Measurements from ENCODE around the gene MTHFD1L.
"Not testable (repeated sequence)": the region's sequence is repeated elsewhere in the genome, so short reads cannot be mapped to it uniquely, and the experiment has no call there.

The MTHFD1L gene

DNA sequence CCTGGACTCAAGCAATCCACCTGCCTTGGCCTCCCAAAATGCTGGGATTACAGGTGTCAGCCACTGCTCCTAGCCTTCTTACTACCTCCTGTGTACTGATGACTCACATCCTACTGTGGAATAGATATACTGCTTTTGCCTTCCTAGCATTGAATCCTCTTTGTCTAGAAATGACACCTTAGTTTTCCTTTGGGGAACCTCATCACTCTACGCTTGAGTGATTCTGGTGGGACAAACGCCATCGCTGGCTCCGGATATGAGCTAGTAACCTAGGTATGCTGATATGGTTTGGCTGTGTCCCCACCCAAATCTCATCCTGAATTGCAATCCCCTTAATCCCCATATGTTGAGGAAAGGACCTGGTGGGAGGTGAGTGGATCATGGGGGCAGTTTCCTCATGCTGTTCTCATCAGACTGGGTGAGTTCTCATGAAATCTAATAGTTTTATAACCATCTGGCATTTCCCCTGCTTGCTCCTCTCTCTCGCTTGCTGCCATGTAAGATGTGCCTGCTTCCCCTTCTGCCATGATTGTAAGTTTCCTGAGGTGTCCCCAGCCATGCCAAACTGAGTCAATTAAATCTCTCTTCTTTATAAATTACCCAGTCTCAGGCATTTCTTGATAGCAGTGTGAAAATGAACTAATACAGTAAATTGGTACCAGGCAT, 261.8 kb downstream of the MTHFD1L start:
- H3K4me1 ChIP-seq (ENCODE audit: control insufficient read depth, insufficient read depth, low read length) = peaks cover 16% of the 10 kb centered on the region
- H3K27ac ChIP-seq (ENCODE audit: low read depth, low read length); H3K4me3 ChIP-seq (ENCODE audit: low read depth, low read length); H3K27me3 ChIP-seq (ENCODE audit: control insufficient read depth, insufficient read depth, low read length); H3K9ac ChIP-seq (ENCODE audit: low read depth, low read length); H3K36me3 ChIP-seq (ENCODE audit: control insufficient read depth, insufficient read depth, low read length); H3K9me3 ChIP-seq (ENCODE audit: control insufficient read depth, insufficient read depth, low read length): not testable (repeated sequence)

DNA sequence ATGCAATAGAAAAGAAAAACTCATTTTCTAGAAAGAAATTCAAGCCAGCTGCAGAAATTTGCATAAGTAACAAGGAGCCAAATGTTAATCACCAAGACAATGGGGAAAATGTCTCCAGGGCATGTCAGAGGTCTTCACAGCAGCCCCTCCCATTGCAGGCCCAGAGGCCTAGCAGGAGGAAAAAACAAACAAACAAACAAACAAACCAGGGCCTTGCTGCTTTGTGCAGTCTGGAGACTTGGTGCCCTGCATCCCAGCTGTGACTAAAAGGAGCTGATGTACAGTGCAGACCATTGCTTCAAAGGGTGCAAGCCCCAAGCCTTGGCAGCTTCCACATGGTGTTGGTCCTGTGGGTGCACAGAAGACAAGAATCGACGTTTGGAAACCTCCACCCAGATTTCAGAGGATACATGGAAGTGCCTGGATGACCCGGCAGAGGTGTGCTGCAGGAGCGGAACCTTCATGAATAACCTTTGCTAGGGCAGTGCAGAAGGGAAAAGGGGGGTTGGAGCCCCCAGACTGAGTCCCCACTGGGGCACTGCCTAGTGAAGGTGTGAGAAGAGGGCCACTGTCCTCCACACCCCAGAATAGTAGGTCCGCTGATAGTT, 263.4 kb downstream of the MTHFD1L start:
- H3K9ac ChIP-seq (ENCODE audit: low read depth, low read length) = no peak overlapping the region

DNA sequence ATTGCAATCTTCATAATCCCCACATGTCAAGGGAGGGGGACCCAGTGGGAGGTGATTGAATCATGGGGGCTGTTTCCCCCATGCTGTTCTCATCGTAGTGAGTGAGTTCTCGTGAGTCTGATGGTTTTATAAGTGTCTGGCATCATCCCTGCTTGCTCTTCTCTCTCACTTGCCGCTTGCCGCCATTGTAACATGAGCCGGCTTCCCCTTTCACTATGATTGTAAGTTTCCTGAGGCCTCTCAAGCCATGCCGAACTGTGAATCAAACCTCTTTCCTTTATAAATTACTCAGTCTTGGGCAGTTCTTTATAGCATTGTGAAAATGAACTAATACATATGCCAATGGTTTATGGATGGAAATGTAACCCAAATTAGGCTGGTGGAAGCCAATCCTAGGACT, 264.8 kb downstream of the MTHFD1L start:
- Histone ChIP-seq H3K4me1 (ENCODE audit: control insufficient read depth, insufficient read depth, low read length) (peaks cover 16% of the 10 kb centered on the region), H3K27ac (ENCODE audit: low read depth, low read length) (no peak overlapping the region), H3K36me3 (ENCODE audit: control insufficient read depth, insufficient read depth, low read length) (no peaks in the 10 kb centered on the region)

More for the DNA sequence above, 263.4 kb downstream of the MTHFD1L start:
- Histone ChIP-seq H3K9me3 (ENCODE audit: control insufficient read depth, insufficient read depth, low read length) (no peaks in the 10 kb centered on the region), H3K4me3 (ENCODE audit: low read depth, low read length) (no peak overlapping the region), H3K27me3 (ENCODE audit: control insufficient read depth, insufficient read depth, low read length) (no peaks in the 10 kb centered on the region), H3K4me1 (ENCODE audit: control insufficient read depth, insufficient read depth, low read length) (peaks cover 16% of the 10 kb centered on the region), H3K27ac (ENCODE audit: low read depth, low read length) (peak overlapping the region; percentile 35), H3K36me3 (ENCODE audit: control insufficient read depth, insufficient read depth, low read length) (no peaks in the 10 kb centered on the region)

DNA sequence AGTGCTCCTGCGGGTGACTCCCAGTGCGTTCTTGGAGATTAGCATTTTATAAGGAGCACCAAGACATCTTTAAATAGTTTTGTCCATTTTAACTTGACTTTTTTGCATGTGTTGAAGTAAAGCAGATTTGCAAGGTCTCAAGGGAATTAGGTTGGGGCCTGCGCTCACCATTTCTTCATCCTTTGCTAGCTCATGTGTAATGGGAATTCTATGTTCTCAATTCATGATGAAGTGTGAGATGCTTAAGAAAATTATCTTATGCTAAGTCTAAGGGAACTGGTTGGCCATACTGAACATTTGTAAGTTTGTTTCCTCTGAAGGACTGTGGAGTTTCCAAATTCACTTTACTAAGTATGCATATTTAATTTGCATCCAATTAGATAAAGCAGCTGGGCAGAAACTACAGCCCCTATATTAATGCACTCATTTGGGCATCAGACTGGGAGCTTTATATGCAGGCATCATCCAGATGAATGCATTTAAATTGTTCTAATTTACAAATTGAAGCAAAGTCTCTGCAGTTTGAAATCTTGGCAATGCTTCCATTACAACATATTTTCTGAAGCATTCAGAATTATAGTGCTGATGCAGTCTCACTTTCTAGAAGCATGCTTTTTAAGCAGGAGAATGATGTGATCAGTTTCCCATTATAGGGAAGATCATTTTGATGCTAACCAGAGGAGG, 266.0 kb downstream of the MTHFD1L start:
- Histone ChIP-seq H3K9me3 (ENCODE audit: control insufficient read depth, insufficient read depth, low read length) (no peaks in the 10 kb centered on the region), H3K27me3 (ENCODE audit: control insufficient read depth, insufficient read depth, low read length) (no peaks in the 10 kb centered on the region), H3K4me1 (ENCODE audit: control insufficient read depth, insufficient read depth, low read length) (peaks cover 18% of the 10 kb centered on the region), H3K36me3 (ENCODE audit: control insufficient read depth, insufficient read depth, low read length) (no peaks in the 10 kb centered on the region), H3K9ac (ENCODE audit: low read depth, low read length) (no peak overlapping the region), H3K27ac (ENCODE audit: low read depth, low read length) (no peak overlapping the region), H3K4me3 (ENCODE audit: low read depth, low read length) (no peak overlapping the region)

More for the DNA sequence above, 264.8 kb downstream of the MTHFD1L start:
- no peak overlapping the region for H3K9ac ChIP-seq (ENCODE audit: low read depth, low read length)
- H3K27me3 ChIP-seq (ENCODE audit: control insufficient read depth, insufficient read depth, low read length) = no peaks in the 10 kb centered on the region
- H3K4me3 ChIP-seq (ENCODE audit: low read depth, low read length) = no peak overlapping the region
- no peaks in the 10 kb centered on the region for H3K9me3 ChIP-seq (ENCODE audit: control insufficient read depth, insufficient read depth, low read length)

DNA sequence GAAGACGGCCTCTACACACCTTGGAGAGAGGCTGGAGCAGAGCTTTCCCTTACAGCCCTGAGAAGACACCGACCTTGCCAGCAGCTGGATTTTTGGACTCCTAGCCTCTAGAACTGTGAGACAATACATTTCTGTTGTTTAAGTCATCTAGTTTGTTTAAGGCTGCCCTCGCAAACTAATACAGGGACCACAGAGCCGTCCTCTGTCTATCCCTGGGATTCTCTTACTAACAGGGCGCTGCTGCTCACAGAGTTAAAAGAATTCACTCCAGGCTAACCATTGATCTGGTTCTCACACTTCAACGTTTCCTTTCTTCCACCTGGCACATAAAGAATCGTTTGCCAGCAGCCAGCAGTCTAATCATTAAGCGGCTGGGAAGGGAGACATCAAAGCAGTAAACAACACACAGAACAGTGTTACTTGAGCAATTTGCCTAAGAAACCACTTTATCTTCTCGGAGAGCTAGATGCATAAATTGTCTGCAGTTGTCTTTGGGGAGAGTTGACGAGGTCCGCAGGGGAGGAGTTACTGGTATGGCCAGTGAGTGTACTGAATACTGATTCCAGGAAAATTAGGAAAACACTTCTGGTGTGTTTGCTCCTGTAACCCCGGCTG, 270.7 kb downstream of the MTHFD1L start:
- Histone ChIP-seq H3K4me3 (ENCODE audit: low read depth, low read length) (no peak overlapping the region), H3K27ac (ENCODE audit: low read depth, low read length) (no peak overlapping the region)

DNA sequence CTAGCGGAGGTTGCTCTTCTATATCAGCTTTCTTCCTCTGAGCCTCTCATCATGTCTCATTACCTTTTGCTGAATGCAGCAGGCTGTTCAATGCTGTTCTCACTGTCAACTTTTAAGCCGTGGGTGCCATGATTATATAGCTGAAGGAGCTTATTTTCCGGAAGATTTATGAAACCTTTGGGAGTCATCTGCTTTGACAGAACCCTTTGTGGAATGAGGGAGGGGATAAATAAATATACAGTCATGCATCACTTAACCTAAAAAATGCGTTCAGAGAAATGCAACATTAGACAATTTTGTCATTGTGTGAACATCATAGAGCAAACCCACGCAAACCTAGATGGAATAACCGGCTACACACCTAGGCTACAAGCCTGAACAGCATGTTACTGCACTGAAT, 272.0 kb downstream of the MTHFD1L start:
- no peaks in the 10 kb centered on the region for H3K27me3 ChIP-seq (ENCODE audit: control insufficient read depth, insufficient read depth, low read length)
- no peaks in the 10 kb centered on the region for H3K9me3 ChIP-seq (ENCODE audit: control insufficient read depth, insufficient read depth, low read length)
- H3K4me1 ChIP-seq (ENCODE audit: control insufficient read depth, insufficient read depth, low read length) = peaks cover 3% of the 10 kb centered on the region; the same call in 1 of the 2 replicates
- H3K27ac ChIP-seq (ENCODE audit: low read depth, low read length) = no peak overlapping the region
- no peak overlapping the region for H3K9ac ChIP-seq (ENCODE audit: low read depth, low read length)
- no peak overlapping the region for H3K4me3 ChIP-seq (ENCODE audit: low read depth, low read length)
- no peaks in the 10 kb centered on the region for H3K36me3 ChIP-seq (ENCODE audit: control insufficient read depth, insufficient read depth, low read length)

More for the DNA sequence above, 270.7 kb downstream of the MTHFD1L start:
- Histone ChIP-seq H3K9ac (ENCODE audit: low read depth, low read length) (no peak overlapping the region), H3K9me3 (ENCODE audit: control insufficient read depth, insufficient read depth, low read length) (no peaks in the 10 kb centered on the region), H3K4me1 (ENCODE audit: control insufficient read depth, insufficient read depth, low read length) (peaks cover 3% of the 10 kb centered on the region; the same call in 1 of the 2 replicates), H3K36me3 (ENCODE audit: control insufficient read depth, insufficient read depth, low read length) (no peaks in the 10 kb centered on the region), H3K27me3 (ENCODE audit: control insufficient read depth, insufficient read depth, low read length) (no peaks in the 10 kb centered on the region)

DNA sequence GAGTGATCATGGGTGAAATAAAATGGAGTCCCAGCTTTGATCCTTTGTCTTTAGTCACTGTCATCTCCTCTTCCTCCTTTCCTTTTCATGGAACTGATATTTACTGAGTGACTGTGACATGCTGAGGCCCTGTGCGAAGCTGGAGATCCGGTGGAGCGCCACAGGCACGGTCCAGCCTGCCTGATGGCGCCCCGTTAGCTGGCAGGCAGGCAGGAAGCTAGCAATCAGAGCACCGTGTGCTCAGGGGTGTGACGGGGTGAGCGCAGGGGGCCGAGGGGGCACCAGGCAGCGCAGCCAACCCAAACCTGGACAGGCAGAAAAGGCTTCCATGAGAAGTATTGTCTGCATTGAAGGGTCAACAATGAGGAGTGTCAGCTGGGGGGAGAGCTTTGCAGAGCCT, 274.0 kb downstream of the MTHFD1L start:
- Histone ChIP-seq H3K4me3 (ENCODE audit: low read depth, low read length) (no peak overlapping the region), H3K27me3 (ENCODE audit: control insufficient read depth, insufficient read depth, low read length) (no peaks in the 10 kb centered on the region), H3K27ac (ENCODE audit: low read depth, low read length) (no peak overlapping the region), H3K4me1 (ENCODE audit: control insufficient read depth, insufficient read depth, low read length) (peaks cover 3% of the 10 kb centered on the region; the same call in 1 of the 2 replicates), H3K36me3 (ENCODE audit: control insufficient read depth, insufficient read depth, low read length) (no peaks in the 10 kb centered on the region), H3K9ac (ENCODE audit: low read depth, low read length) (no peak overlapping the region), H3K9me3 (ENCODE audit: control insufficient read depth, insufficient read depth, low read length) (no peaks in the 10 kb centered on the region)

DNA sequence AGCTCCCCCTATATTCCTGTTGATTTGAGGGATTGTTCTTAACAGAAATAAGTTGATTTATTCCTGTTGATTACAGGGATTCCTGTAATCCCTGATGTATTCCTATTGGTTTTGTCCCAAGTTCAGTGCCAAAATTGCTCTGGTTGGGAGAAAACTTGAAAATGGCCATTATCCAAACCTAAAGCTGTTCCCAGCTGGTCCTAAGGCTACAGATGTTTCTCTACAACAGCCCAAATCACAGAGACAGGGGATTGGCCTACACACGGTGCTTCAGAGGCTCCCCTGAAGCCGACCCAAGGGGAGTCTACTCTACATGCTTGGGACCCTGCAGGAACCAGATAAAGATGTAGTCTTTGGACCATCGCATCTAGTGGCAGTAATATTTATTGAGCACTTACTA, 275.3 kb downstream of the MTHFD1L start:
- no peaks in the 10 kb centered on the region for H3K36me3 ChIP-seq (ENCODE audit: control insufficient read depth, insufficient read depth, low read length)
- no peak overlapping the region for H3K9ac ChIP-seq (ENCODE audit: low read depth, low read length)
- no peaks in the 10 kb centered on the region for H3K9me3 ChIP-seq (ENCODE audit: control insufficient read depth, insufficient read depth, low read length)
- no peak overlapping the region for H3K27ac ChIP-seq (ENCODE audit: low read depth, low read length)
- peaks cover 3% of the 10 kb centered on the region; the same call in 1 of the 2 replicates for H3K4me1 ChIP-seq (ENCODE audit: control insufficient read depth, insufficient read depth, low read length)
- H3K27me3 ChIP-seq (ENCODE audit: control insufficient read depth, insufficient read depth, low read length) = no peaks in the 10 kb centered on the region
- H3K4me3 ChIP-seq (ENCODE audit: low read depth, low read length) = no peak overlapping the region

DNA sequence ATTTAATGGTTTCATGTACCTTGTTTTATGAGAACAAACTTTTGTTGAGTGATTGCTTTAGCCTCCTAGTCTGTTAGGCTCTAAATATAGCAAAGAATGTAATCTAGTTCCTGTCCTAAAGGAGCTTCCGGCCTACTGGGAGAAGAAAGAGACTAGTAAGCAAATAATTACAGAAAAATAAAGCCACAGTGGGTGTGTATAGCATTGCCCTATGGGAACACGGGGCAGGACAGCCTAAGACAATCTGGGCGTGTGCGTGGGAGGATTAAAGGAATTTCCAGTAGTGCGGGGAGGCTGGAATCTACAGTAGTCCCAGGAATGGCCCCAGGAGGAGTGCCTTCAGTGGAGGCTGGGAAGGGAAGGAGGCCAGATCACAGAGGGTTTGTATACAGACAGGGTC, 276.2 kb downstream of the MTHFD1L start:
- Histone ChIP-seq H3K9ac (ENCODE audit: low read depth, low read length) (no peak overlapping the region), H3K4me1 (ENCODE audit: control insufficient read depth, insufficient read depth, low read length) (no peaks in the 10 kb centered on the region), H3K27me3 (ENCODE audit: control insufficient read depth, insufficient read depth, low read length) (no peaks in the 10 kb centered on the region), H3K27ac (ENCODE audit: low read depth, low read length) (no peak overlapping the region), H3K4me3 (ENCODE audit: low read depth, low read length) (no peak overlapping the region), H3K9me3 (ENCODE audit: control insufficient read depth, insufficient read depth, low read length) (no peaks in the 10 kb centered on the region), H3K36me3 (ENCODE audit: control insufficient read depth, insufficient read depth, low read length) (no peaks in the 10 kb centered on the region)

DNA sequence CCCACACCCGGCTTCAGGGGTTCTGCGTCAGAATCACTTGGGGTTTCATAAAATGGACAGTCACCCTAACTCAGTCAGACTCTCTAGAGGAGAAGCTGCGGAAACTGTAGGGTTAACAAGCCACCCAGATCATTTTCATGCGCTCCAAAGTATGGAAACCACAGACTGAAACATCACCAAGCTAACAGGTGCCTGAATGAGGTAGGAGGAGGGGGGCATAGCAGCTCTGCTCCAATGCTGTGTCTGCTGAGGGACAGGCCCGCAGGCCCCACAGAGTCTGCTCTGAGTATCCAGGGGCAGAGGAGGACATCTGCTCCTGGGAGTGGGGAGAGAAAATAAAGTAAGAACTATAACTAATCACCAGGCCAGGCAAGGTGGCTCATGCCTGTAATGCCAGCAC, 277.2 kb downstream of the MTHFD1L start:
- H3K27ac ChIP-seq (ENCODE audit: low read depth, low read length) = no peak overlapping the region
- H3K4me1 ChIP-seq (ENCODE audit: control insufficient read depth, insufficient read depth, low read length) = no peaks in the 10 kb centered on the region

DNA sequence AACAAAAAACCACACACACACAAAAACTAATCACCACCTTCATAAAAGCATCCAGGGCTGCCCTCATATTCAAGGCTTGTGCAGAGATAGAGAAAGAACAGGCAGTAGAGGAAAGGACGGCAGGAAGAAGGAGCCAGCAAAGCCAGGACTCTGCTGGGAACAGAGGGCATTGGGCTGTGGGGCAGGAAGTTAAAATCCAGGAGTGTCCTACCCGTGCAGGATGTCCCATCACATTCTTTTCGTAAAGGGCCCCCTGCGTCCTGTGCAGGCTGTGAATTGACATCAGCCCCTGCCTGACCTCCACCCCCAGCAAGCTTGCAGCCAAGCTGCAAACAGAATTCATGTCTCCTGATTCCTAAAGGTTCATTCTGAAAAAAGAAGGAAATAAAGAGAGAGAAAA, 277.8 kb downstream of the MTHFD1L start:
- H3K27ac ChIP-seq (ENCODE audit: low read depth, low read length) = no peak overlapping the region
- H3K9ac ChIP-seq (ENCODE audit: low read depth, low read length) = no peak overlapping the region
- no peak overlapping the region for H3K4me3 ChIP-seq (ENCODE audit: low read depth, low read length)
- no peaks in the 10 kb centered on the region for H3K4me1 ChIP-seq (ENCODE audit: control insufficient read depth, insufficient read depth, low read length)
- no peaks in the 10 kb centered on the region for H3K9me3 ChIP-seq (ENCODE audit: control insufficient read depth, insufficient read depth, low read length)
- no peaks in the 10 kb centered on the region for H3K27me3 ChIP-seq (ENCODE audit: control insufficient read depth, insufficient read depth, low read length)
- no peaks in the 10 kb centered on the region for H3K36me3 ChIP-seq (ENCODE audit: control insufficient read depth, insufficient read depth, low read length)

More for the DNA sequence above, 277.2 kb downstream of the MTHFD1L start:
- H3K9me3 ChIP-seq (ENCODE audit: control insufficient read depth, insufficient read depth, low read length) = no peaks in the 10 kb centered on the region
- no peak overlapping the region for H3K4me3 ChIP-seq (ENCODE audit: low read depth, low read length)
- no peak overlapping the region for H3K9ac ChIP-seq (ENCODE audit: low read depth, low read length)
- no peaks in the 10 kb centered on the region for H3K36me3 ChIP-seq (ENCODE audit: control insufficient read depth, insufficient read depth, low read length)
- no peaks in the 10 kb centered on the region for H3K27me3 ChIP-seq (ENCODE audit: control insufficient read depth, insufficient read depth, low read length)
